Measurements from ENCODE around the gene PARD6A. TPM values are rescaled to one million over a fixed set of nuclear protein-coding genes. Genes with fewer than 3 reads are reported as not detected.

The PARD6A gene
- total RNA-seq, 2 experiments from 2014 or later, result 4.5 to 4.7 TPM

- no peak for TF ChIP-seq CTCF (IDR thresholded peaks at IDR 0.05)
- Mint-ChIP-seq H3K4me1 (ENCODE audit: low read depth) (peaks cover 24% of the 10 kb centered on the region), H3K27me3 (no peaks in the 10 kb centered on the region), H3K36me3 (ENCODE audit: low read depth) (peaks cover 3% of the 10 kb centered on the region), H3K9me3 (no peaks in the 10 kb centered on the region), H3K4me3 (peak overlapping the region; percentile 90), H3K27ac (peak overlapping the region; percentile 55)
- ATAC-seq (ENCODE audit: poor library complexity) (no peak), DNase-seq (no peak)
- no peaks in the 10 kb centered on the region for H3K36me3 ChIP-seq (ENCODE audit: insufficient read depth, low read length)
- intact Hi-C loops (cut with DNase I, micrococcal nuclease), result loop anchor here (1.0 to 5.0 kb wide), 4 partner anchors 23 to 185 kb away; partner anchors contain the start of genes AGRP (in 1 of the 2), ATP6V0D1 (in 1 of the 2), CENPT (in 1 of the 2) and NUTF2 (in 1 of the 2)
- peak overlapping the region; percentile 65 for H3K4me3 ChIP-seq (ENCODE audit: low read length)
- no peaks in the 10 kb centered on the region for H3K9me3 ChIP-seq (ENCODE audit: control insufficient read depth in 1 of 2, insufficient read depth in 1 of 2, low read length in 2 of 2)
- POLR2A ChIA-PET, result interaction anchor here (0.8 to 3.3 kb wide), 8 partner anchors 22 to 186 kb away, joined by 3 to 26 read pairs (median 9); partner anchors contain the start of genes CARMIL2, CTCF and GFOD2
- CTCF ChIA-PET, result interaction anchor here (0.6 to 6.1 kb wide), 14 partner anchors 8 to 272 kb away, joined by 3 to 81 read pairs (median 4); partner anchors contain the start of genes ACD, ATP6V0D1, CARMIL2 and CTCF
- no peaks in the 10 kb centered on the region for H3K27me3 ChIP-seq (ENCODE audit: control insufficient read depth in 1 of 2, insufficient read depth in 2 of 2, low read length in 2 of 2)
- H3K4me1 ChIP-seq (ENCODE audit: insufficient read depth, low read length), result peaks cover 34% of the 10 kb centered on the region
- peak overlapping the region; percentile 28 to 44 for H3K27ac ChIP-seq (ENCODE audit: low read depth in 1 of 2, low read length in 2 of 2)
These were observed 6.7 kb downstream of the PARD6A start for GRCh38 chr16:67667453-67667816.

- Mint-ChIP-seq H3K4me1 (ENCODE audit: low read depth) (peaks cover 28% of the 10 kb centered on the region), H3K27me3 (no peaks in the 10 kb centered on the region), H3K9me3 (no peaks in the 10 kb centered on the region), H3K36me3 (ENCODE audit: low read depth) (peaks cover 3% of the 10 kb centered on the region), H3K27ac (peak overlapping the region; percentile 55), H3K4me3 (peak overlapping the region; percentile 90)
- ChIA-PET POLR2A (interaction anchor here (0.6 to 3.3 kb wide), 10 partner anchors 23 to 186 kb away, joined by 3 to 26 read pairs (median 4); partner anchors contain the start of genes CARMIL2, CTCF and GFOD2), CTCF (interaction anchor here (0.6 to 6.1 kb wide), 16 partner anchors 9 to 272 kb away, joined by 3 to 81 read pairs (median 4); partner anchors contain the start of genes ACD, ATP6V0D1, CARMIL2 and CTCF)
- intact Hi-C loops (cut with DNase I, micrococcal nuclease), result loop anchor here (1.0 to 5.0 kb wide), 10 partner anchors 24 to 186 kb away; partner anchors contain the start of genes AGRP (in 1 of the 2), ATP6V0D1 (in 1 of the 2), CENPT (in 1 of the 2) and CTCF (in 1 of the 2)
- H3K4me1 ChIP-seq (ENCODE audit: insufficient read depth, low read length), result peaks cover 36% of the 10 kb centered on the region
- ATAC-seq (ENCODE audit: poor library complexity), result peak; percentile 91
- H3K9me3 ChIP-seq (ENCODE audit: control insufficient read depth in 1 of 2, insufficient read depth in 1 of 2, low read length in 2 of 2), result no peaks in the 10 kb centered on the region
- peak; percentile 74 for TF ChIP-seq CTCF (IDR thresholded peaks at IDR 0.05)
- peak overlapping the region; percentile 28 to 44 for H3K27ac ChIP-seq (ENCODE audit: low read depth in 1 of 2, low read length in 2 of 2)
- H3K36me3 ChIP-seq (ENCODE audit: insufficient read depth, low read length), result no peaks in the 10 kb centered on the region
- peak; percentile 71 to 94 (median 81) for DNase-seq
- no peaks in the 10 kb centered on the region for H3K27me3 ChIP-seq (ENCODE audit: control insufficient read depth in 1 of 2, insufficient read depth in 2 of 2, low read length in 2 of 2)
- H3K4me3 ChIP-seq (ENCODE audit: low read length), result peak overlapping the region; percentile 65
These were observed 7.2 kb downstream of the PARD6A start for GRCh38 chr16:67667817-67668494.

GRCh38 chr16:67668495-67669157 is 7.9 kb downstream of the PARD6A start:
- no peak for TF ChIP-seq CTCF (IDR thresholded peaks at IDR 0.05)
- no peaks in the 10 kb centered on the region for H3K27me3 ChIP-seq (ENCODE audit: control insufficient read depth in 1 of 2, insufficient read depth in 2 of 2, low read length in 2 of 2)
- DNase-seq (peak in 4 of 14 experiments; percentile 25 to 69 (median 44)), ATAC-seq (ENCODE audit: poor library complexity) (no peak)
- ChIA-PET CTCF (interaction anchor here (0.9 to 6.1 kb wide), 12 partner anchors 9 to 271 kb away, joined by 3 to 81 read pairs (median 5); partner anchors contain the start of genes ACD, ATP6V0D1, CARMIL2 and CTCF), POLR2A (interaction anchor here (0.6 to 3.3 kb wide), 8 partner anchors 23 to 187 kb away, joined by 3 to 26 read pairs (median 9); partner anchors contain the start of genes CARMIL2 and CTCF)
- no peak overlapping the region for H3K27ac ChIP-seq (ENCODE audit: low read depth in 1 of 2, low read length in 2 of 2)
- no peaks in the 10 kb centered on the region for H3K9me3 ChIP-seq (ENCODE audit: control insufficient read depth in 1 of 2, insufficient read depth in 1 of 2, low read length in 2 of 2)
- no peaks in the 10 kb centered on the region for H3K9me3 Mint-ChIP-seq
- peaks cover 35% of the 10 kb centered on the region for H3K4me1 ChIP-seq (ENCODE audit: insufficient read depth, low read length)
- H3K4me3 ChIP-seq (ENCODE audit: low read length), result no peak overlapping the region
- peaks cover 28% of the 10 kb centered on the region for H3K4me1 Mint-ChIP-seq (ENCODE audit: low read depth)
- no peaks in the 10 kb centered on the region for H3K36me3 ChIP-seq (ENCODE audit: insufficient read depth, low read length)
- peaks cover 3% of the 10 kb centered on the region for H3K36me3 Mint-ChIP-seq (ENCODE audit: low read depth)
- H3K27ac Mint-ChIP-seq, result peak overlapping the region; percentile 35
- intact Hi-C loops (cut with DNase I, micrococcal nuclease), result loop anchor here (1.0 to 5.0 kb wide), 8 partner anchors 48 to 186 kb away; partner anchors contain the start of genes AGRP (in 1 of the 2), ATP6V0D1 (in 1 of the 2), CENPT (in 1 of the 2) and CTCF (in 1 of the 2)
- H3K4me3 Mint-ChIP-seq, result peak overlapping the region; percentile 66
- H3K27me3 Mint-ChIP-seq, result no peaks in the 10 kb centered on the region

Measured in CD4-positive, alpha-beta T cell (primary cell).